Thyroid gland (tissue), 4 donors: ENCODE results near the gene AHR. TPM values are rescaled to one million over a fixed set of nuclear protein-coding genes. Genes with fewer than 3 reads are reported as not detected.

Source experiments
- DNase-seq, 2 donors: peaks; one replicate each; pipeline ENCODE4 v3.0.0-alpha.2; 2019
- H3K27ac ChIP-seq, 3 donors: fragments of 200-600 bp; sonication (generic); 1 replicate in 2 of 3; 2 replicates in 1 of 3; pipeline ENCODE4 v1.5.1; 2016 to 2019; ENCODE audit warnings: mild to moderate bottlenecking in 1 of 3, moderate library complexity in 1 of 3
- H3K27me3 ChIP-seq: fragments of 200-600 bp; sonication (generic); one replicate; pipeline ENCODE4 v1.5.1; 2019
- H3K36me3 ChIP-seq, 2 donors: fragments of 200-600 bp; sonication (generic); one replicate each; pipeline ENCODE4 v1.5.1; 2016 to 2019
- H3K4me1 ChIP-seq, 2 donors: fragments of 200-600 bp; sonication (generic); one replicate each; pipeline ENCODE4 v1.5.1; 2017 to 2019
- H3K4me3 ChIP-seq, 3 donors: fragments of 200-600 bp; sonication (generic); replicated peaks in 1 of 3; 1 replicate in 2 of 3; 2 replicates in 1 of 3; pipeline ENCODE4 v1.5.1; 2016; ENCODE audit warnings: mild to moderate bottlenecking in 1 of 3
- H3K9me3 ChIP-seq: fragments of 200-600 bp; sonication (generic); one replicate; pipeline ENCODE4 v1.5.1; 2017
- CTCF ChIP-seq, 6 experiments: fragments of 200-600 bp in 3 of 6; fragments of 450-650 bp in 3 of 6; sonication (generic) in 3 of 6; IDR thresholded peaks; one replicate each; pipeline ENCODE4 v1.5.1; 2016 to 2019; ENCODE audit warnings: antibody characterized with exemption in 6 of 6, mild to moderate bottlenecking in 2 of 6, inconsistent platforms in 1 of 6, moderate library complexity in 1 of 6
- POLR2A ChIP-seq, 2 donors: fragments of 450-650 bp; IDR thresholded peaks; one replicate each; pipeline ENCODE4 v1.6.1; 2017; ENCODE audit warnings: antibody characterized with exemption in 2 of 2, mild to moderate bottlenecking in 2 of 2, moderate library complexity in 1 of 2
- WGBS, 2 donors: methylation state at CpG; one replicate each; pipeline ENCODE4 v1.1.5; 2017; 5-methylcytosine and 5-hydroxymethylcytosine counted together
- intact Hi-C: fragments of 100-400 bp; cut with DNase I; formaldehyde crosslinking; loops from one replicate; pipeline ENCODE4 v1.15.1; 2023
- total RNA-seq, 4 donors: library from RNA; depleted of rRNA; stranded (reverse); fragments of >200 nt; gene quantifications; one replicate each; pipeline ENCODE4 v1.2.3, GENCODE V29; 2016

The AHR gene
- total RNA-seq, 4 donors from 2014 or later = 68.3 to 127 (median 84.7) TPM

GRCh38 chr7:17302575-17303142 is 4.2 kb downstream of the AHR start:
- Histone ChIP-seq H3K27me3 (no peaks in the 10 kb centered on the region), H3K36me3 (no peaks in the 10 kb centered on the region), H3K27ac (peak overlapping the region in 2 of 3 donors; percentile 3 to 89), H3K4me3 (no peak overlapping the region), H3K4me1 (peaks cover 22 to 31% of the 10 kb centered on the region in 2 donors), H3K9me3 (no peaks in the 10 kb centered on the region)
- intact Hi-C loops = loop anchor here (10.0 kb wide), 1 partner anchor 378 kb away; no protein-coding TSS in a partner anchor
- DNase-seq = no peak
- TF ChIP-seq POLR2A (IDR thresholded peaks at IDR 0.05) (no peak), CTCF (IDR thresholded peaks at IDR 0.05) (peak in 1 of 6 experiments; percentile 16)
- WGBS, 2 donors = 67 to 69% methylated on average over 8 of the region's 8 CpGs

GRCh38 chr7:17304926-17305325 is 6.5 kb downstream of the AHR start:
- Histone ChIP-seq H3K4me1 (peaks cover 26 to 28% of the 10 kb centered on the region in 2 donors), H3K4me3 (no peak overlapping the region), H3K27me3 (no peaks in the 10 kb centered on the region), H3K9me3 (no peaks in the 10 kb centered on the region), H3K36me3 (no peaks in the 10 kb centered on the region), H3K27ac (peak overlapping the region in 2 of 3 donors; percentile 53 to 71)
- TF ChIP-seq POLR2A (IDR thresholded peaks at IDR 0.05) = no peak
- no peak for TF ChIP-seq CTCF (IDR thresholded peaks at IDR 0.05)
- intact Hi-C loops = loop anchor here (10.0 kb wide), 1 partner anchor 380 kb away; no protein-coding TSS in a partner anchor
- no peak for DNase-seq

- no peaks in the 10 kb centered on the region for H3K9me3 ChIP-seq
- H3K36me3 ChIP-seq = no peaks in the 10 kb centered on the region
- no peak overlapping the region for H3K4me3 ChIP-seq
- no peak for DNase-seq
- intact Hi-C loops = loop anchor here (10.0 kb wide), 1 partner anchor 381 kb away; no protein-coding TSS in a partner anchor
- no peaks in the 10 kb centered on the region for H3K27me3 ChIP-seq
- peaks cover 26 to 28% of the 10 kb centered on the region in 2 donors for H3K4me1 ChIP-seq
- peak overlapping the region; percentile 8 to 71 (median 53) for H3K27ac ChIP-seq
- TF ChIP-seq POLR2A (IDR thresholded peaks at IDR 0.05) (no peak), CTCF (IDR thresholded peaks at IDR 0.05) (no peak)
- WGBS, 2 donors = 78 to 81% methylated on average over 6 of the region's 6 CpGs
These were observed 7.1 kb downstream of the AHR start for GRCh38 chr7:17305387-17306171.

- no peaks in the 10 kb centered on the region for H3K9me3 ChIP-seq
- intact Hi-C loops = loop anchor here (10.0 kb wide), 1 partner anchor 382 kb away; no protein-coding TSS in a partner anchor
- H3K36me3 ChIP-seq = no peaks in the 10 kb centered on the region
- 7 to 27% methylated on average over 1 of the region's 1 CpG for WGBS, 2 donors
- no peaks in the 10 kb centered on the region for H3K27me3 ChIP-seq
- no peak for DNase-seq
- peak overlapping the region; percentile 11 to 71 (median 47) for H3K27ac ChIP-seq
- H3K4me3 ChIP-seq = no peak overlapping the region
- no peak for TF ChIP-seq POLR2A (IDR thresholded peaks at IDR 0.05)
- no peak for TF ChIP-seq CTCF (IDR thresholded peaks at IDR 0.05)
- peaks cover 22 to 26% of the 10 kb centered on the region in 2 donors for H3K4me1 ChIP-seq
These were observed 8.5 kb downstream of the AHR start for GRCh38 chr7:17307000-17307399.

- intact Hi-C loops = loop anchor here (10.0 kb wide), 1 partner anchor 383 kb away; no protein-coding TSS in a partner anchor
- H3K36me3 ChIP-seq = no peaks in the 10 kb centered on the region
- peaks cover 22 to 26% of the 10 kb centered on the region in 2 donors for H3K4me1 ChIP-seq
- no peak for DNase-seq
- no peaks in the 10 kb centered on the region for H3K9me3 ChIP-seq
- no peak for TF ChIP-seq CTCF (IDR thresholded peaks at IDR 0.05)
- TF ChIP-seq POLR2A (IDR thresholded peaks at IDR 0.05) = no peak
- WGBS, 2 donors = 62 to 73% methylated on average over 5 of the region's 5 CpGs
- no peaks in the 10 kb centered on the region for H3K27me3 ChIP-seq
- H3K4me3 ChIP-seq = no peak overlapping the region
- H3K27ac ChIP-seq = peak overlapping the region in 2 of 3 donors; percentile 47 to 71
These were observed 9.1 kb downstream of the AHR start for GRCh38 chr7:17307558-17307957.
